GM23338 (cell line): ENCODE data around the gene HLA-F. TPM values are rescaled to one million over a fixed set of nuclear protein-coding genes. Genes with fewer than 3 reads are reported as not detected.

Source experiments
- ATAC-seq: fragments of 200-7000 bp; cut with Tn5 transposase; 3 replicates; pipeline ENCODE4 v1.9.1; 2020
- DNase-seq: peaks from one replicate; pipeline ENCODE4 v3.0.0-alpha.2; 2015; ENCODE audit warnings: low spot score
- H2AFZ ChIP-seq: fragments of 200-600 bp; sonication (generic); 2 replicates; pipeline ENCODE4 v1.8.0; 2016; ENCODE audit warnings: antibody characterized with exemption, mild to moderate bottlenecking, moderate library complexity
- H3F3A ChIP-seq: fragments of 200-600 bp; sonication (generic); replicated peaks from 2 replicates; pipeline ENCODE4 v1.8.0; 2017; ENCODE audit warnings: antibody characterized with exemption, mixed run types, low read depth
- H3K27ac ChIP-seq: fragments of 200-600 bp; sonication (generic); 2 replicates; pipeline ENCODE4 v1.6.1; 2016; ENCODE audit warnings: low read depth
- H3K27me3 ChIP-seq: fragments of 200-600 bp; sonication (generic); 2 replicates; pipeline ENCODE4 v1.8.0; 2016; ENCODE audit warnings: mild to moderate bottlenecking, mixed run types, moderate library complexity; ENCODE audit not compliant: insufficient read depth
- H3K36me3 ChIP-seq: fragments of 200-600 bp; sonication (generic); 2 replicates; pipeline ENCODE4 v1.8.0; 2016; ENCODE audit warnings: mild to moderate bottlenecking; ENCODE audit not compliant: insufficient read depth
- H3K4me1 ChIP-seq: fragments of 200-600 bp; sonication (generic); 2 replicates; pipeline ENCODE4 v1.8.0; 2016; ENCODE audit warnings: mild to moderate bottlenecking, moderate library complexity; ENCODE audit not compliant: insufficient read depth
- H3K4me2 ChIP-seq: fragments of 200-600 bp; sonication (generic); 2 replicates; pipeline ENCODE4 v1.7.1; 2017; ENCODE audit warnings: mixed run types
- H3K4me3 ChIP-seq: fragments of 200-600 bp; sonication (generic); 2 replicates; pipeline ENCODE4 v1.6.1; 2016; ENCODE audit warnings: mixed run types
- H3K79me2 ChIP-seq: fragments of 200-600 bp; sonication (generic); replicated peaks from 2 replicates; pipeline ENCODE4 v1.8.0; 2017; ENCODE audit warnings: mild to moderate bottlenecking; ENCODE audit not compliant: insufficient read depth
- H3K9me2 ChIP-seq: fragments of 200-600 bp; sonication (generic); 2 replicates; pipeline ENCODE4 v1.8.0; 2017; ENCODE audit not compliant: insufficient read depth
- H4K20me1 ChIP-seq: fragments of 200-600 bp; sonication (generic); replicated peaks from 2 replicates; pipeline ENCODE4 v1.8.0; 2017; ENCODE audit warnings: mild to moderate bottlenecking; ENCODE audit not compliant: insufficient read depth
- H3K27ac Mint-ChIP-seq: 2 replicates; pipeline ENCODE4 v1.8.0; 2020; ENCODE audit warnings: inconsistent platforms, mild to moderate bottlenecking, moderate library complexity, mixed read lengths
- H3K27me3 Mint-ChIP-seq: 3 replicates; pipeline ENCODE4 v1.8.0; 2022; ENCODE audit warnings: low read depth, mild to moderate bottlenecking, moderate library complexity, mixed read lengths, inconsistent platforms; ENCODE audit not compliant: insufficient read depth, poor library complexity
- H3K36me3 Mint-ChIP-seq: 3 replicates; pipeline ENCODE4 v1.8.0; 2021; ENCODE audit warnings: low read depth, mild to moderate bottlenecking, inconsistent platforms, moderate library complexity, mixed read lengths
- H3K4me1 Mint-ChIP-seq: 3 replicates; pipeline ENCODE4 v1.8.0; 2020; ENCODE audit warnings: mild to moderate bottlenecking, inconsistent platforms, mixed read lengths
- H3K4me3 Mint-ChIP-seq: 3 replicates; pipeline ENCODE4 v1.8.0; 2021; ENCODE audit warnings: moderate library complexity, mild to moderate bottlenecking, inconsistent platforms, mixed read lengths
- H3K9me3 Mint-ChIP-seq: 3 replicates; pipeline ENCODE4 v1.8.0; 2020; ENCODE audit warnings: moderate library complexity, mild to moderate bottlenecking, inconsistent platforms, mixed read lengths
- CTCF ChIP-seq, 2 experiments: fragments of 200-600 bp in 1 of 2; sonication (generic) in 1 of 2; conservative IDR thresholded peaks; 2 replicates each; pipeline versions ENCODE4 v1.5.1 to v1.6.1; 2016 to 2017; ENCODE audit warnings: antibody characterized with exemption in 2 of 2, low read depth in 2 of 2, mild to moderate bottlenecking in 2 of 2, moderate library complexity in 1 of 2
- EZH2 ChIP-seq: fragments of 200-600 bp; sonication (generic); IDR thresholded peaks from one replicate; pipeline ENCODE4 v1.8.0; 2017; ENCODE audit warnings: antibody characterized with exemption, mild to moderate bottlenecking, low read depth; ENCODE audit not compliant: unreplicated experiment
- EZH2phosphoT487 ChIP-seq: fragments of 200-600 bp; sonication (generic); IDR thresholded peaks from one replicate; pipeline ENCODE4 v1.8.1; 2018; ENCODE audit warnings: antibody characterized with exemption; ENCODE audit not compliant: unreplicated experiment
- JUNB ChIP-seq: IDR thresholded peaks from one replicate; pipeline ENCODE4 v1.6.1; 2016; ENCODE audit warnings: antibody characterized with exemption; ENCODE audit not compliant: unreplicated experiment
- NANOG ChIP-seq: IDR thresholded peaks from 2 replicates; pipeline ENCODE4 v1.6.1; 2016; ENCODE audit warnings: antibody characterized with exemption, borderline replicate concordance
- POLR2AphosphoS5 ChIP-seq: IDR thresholded peaks from 2 replicates; pipeline ENCODE4 v1.6.1; 2016; ENCODE audit warnings: antibody characterized with exemption, low read depth
- REST ChIP-seq: IDR thresholded peaks from one replicate; pipeline ENCODE4 v1.6.1; 2018; ENCODE audit warnings: antibody characterized with exemption; ENCODE audit not compliant: unreplicated experiment
- STAT1 ChIP-seq: IDR thresholded peaks from one replicate; pipeline ENCODE4 v1.6.1; 2016; ENCODE audit warnings: antibody characterized with exemption; ENCODE audit not compliant: unreplicated experiment
- ZNF114 ChIP-seq: fragments of 250-450 bp; sonication (Bioruptor Pico); IDR thresholded peaks from 2 replicates; pipeline ENCODE4 v1.5.0; 2020; ENCODE audit warnings: mild to moderate bottlenecking, moderate library complexity
- ZNF331 ChIP-seq: fragments of 250-450 bp; sonication (Bioruptor Pico); IDR thresholded peaks from 2 replicates; pipeline ENCODE4 v1.5.0; 2020; ENCODE audit warnings: low read depth, mild to moderate bottlenecking, moderate library complexity
- polyA plus RNA-seq: library from polyadenylated mRNA; unstranded; fragments of >200 nt; fragmentation: Nextera tagmentation; extraction: Ambion mirVana; gene quantifications from 2 replicates; pipeline ENCODE4 v1.2.1, GENCODE V29; 2016
- total RNA-seq: library from RNA; depleted of rRNA; stranded (reverse); fragments of >200 nt; shearing (Covaris generic); gene quantifications from 2 replicates; pipeline ENCODE4 v1.2.3, GENCODE V29; 2014

HLA-F gene
- total and polyA plus RNA-seq, 2 experiments from 2014 or later: 4.4 to 10.4 TPM

DNA sequence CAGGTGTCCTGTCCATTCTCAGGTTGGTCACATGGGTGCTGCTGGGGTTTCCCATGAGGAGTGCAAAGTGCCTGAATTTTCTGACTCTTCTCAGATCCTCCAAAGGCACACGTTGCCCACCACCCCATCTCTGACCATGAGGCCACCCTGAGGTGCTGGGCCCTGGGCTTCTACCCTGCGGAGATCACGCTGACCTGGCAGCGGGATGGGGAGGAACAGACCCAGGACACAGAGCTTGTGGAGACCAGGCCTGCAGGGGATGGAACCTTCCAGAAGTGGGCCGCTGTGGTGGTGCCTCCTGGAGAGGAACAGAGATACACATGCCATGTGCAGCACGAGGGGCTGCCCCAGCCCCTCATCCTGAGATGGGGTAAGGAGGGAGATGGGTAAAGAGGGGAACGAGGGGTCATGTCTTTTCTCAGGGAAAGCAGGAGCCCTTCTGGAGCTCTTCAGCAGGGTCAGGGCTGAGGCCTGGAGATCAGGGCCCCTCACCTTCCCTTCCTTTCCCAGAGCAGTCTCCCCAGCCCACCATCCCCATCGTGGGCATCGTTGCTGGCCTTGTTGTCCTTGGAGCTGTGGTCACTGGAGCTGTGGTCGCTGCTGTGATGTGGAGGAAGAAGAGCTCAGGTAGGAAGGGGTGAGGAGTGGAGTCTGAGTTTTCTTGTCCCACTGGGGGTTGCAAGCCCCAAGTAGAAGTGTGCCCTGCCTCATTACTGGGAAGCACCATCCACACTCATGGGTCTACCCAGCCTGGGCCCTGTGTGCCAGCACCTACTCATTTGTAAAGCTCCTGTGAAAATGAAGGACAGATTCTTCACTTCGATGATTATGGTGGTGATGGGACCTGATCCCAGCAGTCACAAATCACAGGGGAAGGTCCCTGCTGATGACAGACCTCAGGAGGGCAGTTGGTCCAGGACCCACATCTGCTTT is 2.0 kb downstream of the HLA-F start:
- H3K4me3 ChIP-seq: no peak overlapping the region

More for the DNA sequence above, 2.0 kb downstream of the HLA-F start:
- H3K36me3 ChIP-seq: no peaks in the 10 kb centered on the region
- peak overlapping the region; percentile 77; the same call in 1 of the 3 replicates for H3K4me3 Mint-ChIP-seq
- no peaks in the 10 kb centered on the region for H3F3A ChIP-seq
- no peak overlapping the region for H3K27ac Mint-ChIP-seq
- no peak overlapping the region for H3K4me2 ChIP-seq
- H4K20me1 ChIP-seq: no peaks in the 10 kb centered on the region; the same call in 1 of the 2 replicates
- no peaks in the 10 kb centered on the region for H3K9me3 Mint-ChIP-seq
- no peak for TF ChIP-seq POLR2AphosphoS5
- no peak for TF ChIP-seq JUNB
- TF ChIP-seq REST: no peak
- TF ChIP-seq STAT1: no peak
- TF ChIP-seq ZNF331 (CRISPR knock-in tag): no peak
- no peak for TF ChIP-seq NANOG
- TF ChIP-seq ZNF114 (CRISPR knock-in tag): no peak
- TF ChIP-seq CTCF (conservative IDR thresholded peaks at IDR 0.05; ENCODE audit: low read depth in 2 of 2): no peak
- TF ChIP-seq EZH2phosphoT487: no peak
- TF ChIP-seq EZH2: no peak
- H3K4me1 ChIP-seq: peaks cover 5% of the 10 kb centered on the region; the same call in 1 of the 2 replicates
- peaks cover 61% of the 10 kb centered on the region for H3K27me3 ChIP-seq
- H3K4me1 Mint-ChIP-seq: no peaks in the 10 kb centered on the region; the same call in 1 of the 3 replicates
- no peaks in the 10 kb centered on the region for H3K36me3 Mint-ChIP-seq
- no peak overlapping the region for H3K27ac ChIP-seq
- H3K9me2 ChIP-seq: no peaks in the 10 kb centered on the region; the same call in 1 of the 2 replicates
- H3K79me2 ChIP-seq: no peaks in the 10 kb centered on the region
- no peak overlapping the region for H2AFZ ChIP-seq
- DNase-seq (no peak), ATAC-seq (no peak)
- peaks cover 47% of the 10 kb centered on the region for H3K27me3 Mint-ChIP-seq
